Uterus (tissue), 4 donors: Measurements from ENCODE around the gene SLC12A1. TPM values are rescaled to one million over a fixed set of nuclear protein-coding genes. Genes with fewer than 3 reads are reported as not detected.

Experiments
- DNase-seq, 2 donors: peaks; one replicate each; pipeline ENCODE4 v3.0.0-alpha.2; 2019 to 2020
- H3K27ac ChIP-seq, 2 donors: fragments of 200-600 bp; sonication (generic); 1 replicate in 1 of 2; 2 replicates in 1 of 2; pipeline ENCODE4 v1.5.1; 2016 to 2018
- H3K27me3 ChIP-seq, 2 donors: fragments of 200-600 bp; sonication (generic); one replicate each; pipeline ENCODE4 v1.5.1; 2018 to 2019; ENCODE audit warnings: control low read depth in 1 of 2
- H3K36me3 ChIP-seq, 2 donors: fragments of 200-600 bp; sonication (generic); one replicate each; pipeline ENCODE4 v1.5.1; 2019; ENCODE audit warnings: control low read depth in 1 of 2
- H3K4me1 ChIP-seq, 2 donors: fragments of 200-600 bp; sonication (generic); one replicate each; pipeline ENCODE4 v1.5.1; 2018 to 2019; ENCODE audit warnings: control low read depth in 1 of 2
- H3K4me3 ChIP-seq, 2 donors: fragments of 200-600 bp; sonication (generic); 1 replicate in 1 of 2; 2 replicates in 1 of 2; pipeline ENCODE4 v1.5.1; 2018 to 2019; ENCODE audit warnings: mild to moderate bottlenecking in 1 of 2
- H3K9me3 ChIP-seq, 2 donors: fragments of 200-600 bp; sonication (generic); one replicate each; pipeline ENCODE4 v1.5.1; 2019; ENCODE audit warnings: control low read depth in 1 of 2
- POLR2A ChIP-seq, 2 donors: fragments of 450-650 bp; IDR thresholded peaks; one replicate each; pipeline ENCODE4 v1.6.1; 2016; ENCODE audit warnings: antibody characterized with exemption in 2 of 2, mild to moderate bottlenecking in 1 of 2, moderate library complexity in 1 of 2
- intact Hi-C: fragments of 100-400 bp; cut with DNase I; formaldehyde crosslinking; loops from one replicate; pipeline ENCODE4 v1.15.1; 2023; ENCODE audit warnings: low total_unique reads
- total RNA-seq, 4 donors: library from RNA; depleted of rRNA in 3 of 4; stranded (reverse); fragments of >200 nt in 3 of 4; gene quantifications; one replicate each; pipeline versions ENCODE4 v1.1.0 to v1.2.4, GENCODE V29; 2014 to 2023
- TF ChIP-seq, protein P1 (sequence below), 4 experiments: fragments of 200-600 bp in 2 of 4; fragments of 450-650 bp in 2 of 4; sonication (generic) in 2 of 4; IDR thresholded peaks; one replicate each; pipeline ENCODE4 v1.5.1; 2016 to 2019; ENCODE audit warnings: antibody characterized with exemption in 4 of 4, mild to moderate bottlenecking in 2 of 4, moderate library complexity in 1 of 4
- donor health status: DM: yes; HTN: yes; CAD: no.

Gene SLC12A1
- total RNA-seq, 4 donors from 2014 or later: 0.41 TPM; not detected in 3

DNA sequence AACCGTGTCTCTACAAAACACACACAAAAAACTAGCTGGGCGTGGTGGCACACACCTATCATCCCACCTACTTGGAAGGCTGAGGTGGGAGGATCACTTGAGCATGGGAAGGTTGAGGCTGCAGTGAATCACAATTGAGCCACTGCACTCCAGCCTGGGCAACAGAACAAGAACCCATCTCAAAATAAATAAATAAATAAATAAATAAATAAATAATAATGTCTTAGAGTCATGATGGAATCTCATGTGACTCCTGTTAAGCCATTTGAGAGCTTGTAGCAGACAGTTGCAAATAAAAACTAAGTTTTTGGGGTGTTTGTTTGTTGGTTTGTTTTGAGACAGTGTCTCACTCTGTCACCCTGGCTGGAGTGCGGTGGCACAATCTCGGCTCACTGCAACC, 33.2 kb downstream of the SLC12A1 start:
- H3K4me3 ChIP-seq: no peak overlapping the region
- no peaks in the 10 kb centered on the region for H3K27me3 ChIP-seq
- no peaks in the 10 kb centered on the region for H3K9me3 ChIP-seq
- H3K36me3 ChIP-seq: no peaks in the 10 kb centered on the region
- intact Hi-C loops: no loop called here
- DNase-seq: no peak
- no peak overlapping the region for H3K27ac ChIP-seq
- no peak for TF ChIP-seq POLR2A (IDR thresholded peaks at IDR 0.05)
- TF ChIP-seq, protein P1, sequence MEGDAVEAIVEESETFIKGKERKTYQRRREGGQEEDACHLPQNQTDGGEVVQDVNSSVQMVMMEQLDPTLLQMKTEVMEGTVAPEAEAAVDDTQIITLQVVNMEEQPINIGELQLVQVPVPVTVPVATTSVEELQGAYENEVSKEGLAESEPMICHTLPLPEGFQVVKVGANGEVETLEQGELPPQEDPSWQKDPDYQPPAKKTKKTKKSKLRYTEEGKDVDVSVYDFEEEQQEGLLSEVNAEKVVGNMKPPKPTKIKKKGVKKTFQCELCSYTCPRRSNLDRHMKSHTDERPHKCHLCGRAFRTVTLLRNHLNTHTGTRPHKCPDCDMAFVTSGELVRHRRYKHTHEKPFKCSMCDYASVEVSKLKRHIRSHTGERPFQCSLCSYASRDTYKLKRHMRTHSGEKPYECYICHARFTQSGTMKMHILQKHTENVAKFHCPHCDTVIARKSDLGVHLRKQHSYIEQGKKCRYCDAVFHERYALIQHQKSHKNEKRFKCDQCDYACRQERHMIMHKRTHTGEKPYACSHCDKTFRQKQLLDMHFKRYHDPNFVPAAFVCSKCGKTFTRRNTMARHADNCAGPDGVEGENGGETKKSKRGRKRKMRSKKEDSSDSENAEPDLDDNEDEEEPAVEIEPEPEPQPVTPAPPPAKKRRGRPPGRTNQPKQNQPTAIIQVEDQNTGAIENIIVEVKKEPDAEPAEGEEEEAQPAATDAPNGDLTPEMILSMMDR (IDR thresholded peaks at IDR 0.05): no peak
- H3K4me1 ChIP-seq: no peaks in the 10 kb centered on the region

DNA sequence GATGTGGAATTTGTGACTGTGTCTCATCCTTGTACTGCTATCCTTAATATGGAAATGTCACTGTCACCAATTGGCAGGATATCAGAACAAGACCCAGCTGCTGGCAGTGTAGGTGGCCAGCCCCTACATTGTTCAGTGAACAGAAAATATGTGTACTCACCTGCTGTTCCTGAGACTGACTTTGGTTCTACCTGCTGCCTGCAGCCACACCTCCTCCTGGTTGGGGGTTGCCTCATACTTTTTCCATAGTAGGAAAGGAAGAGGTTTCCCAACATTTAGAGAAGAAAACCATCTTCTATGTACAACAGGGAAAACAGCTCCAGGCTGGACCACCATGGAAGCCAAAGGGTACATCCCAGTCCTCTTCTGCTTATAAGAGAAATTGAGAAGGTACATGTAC, 35.9 kb downstream of the SLC12A1 start:
- Histone ChIP-seq H3K4me1 (no peaks in the 10 kb centered on the region), H3K27me3 (no peaks in the 10 kb centered on the region), H3K9me3 (no peaks in the 10 kb centered on the region), H3K36me3 (no peaks in the 10 kb centered on the region), H3K4me3 (no peak overlapping the region), H3K27ac (no peak overlapping the region)
- no peak for DNase-seq
- TF ChIP-seq, protein P1 (IDR thresholded peaks at IDR 0.05): no peak
- no peak for TF ChIP-seq POLR2A (IDR thresholded peaks at IDR 0.05)
- intact Hi-C loops: no loop called here

DNA sequence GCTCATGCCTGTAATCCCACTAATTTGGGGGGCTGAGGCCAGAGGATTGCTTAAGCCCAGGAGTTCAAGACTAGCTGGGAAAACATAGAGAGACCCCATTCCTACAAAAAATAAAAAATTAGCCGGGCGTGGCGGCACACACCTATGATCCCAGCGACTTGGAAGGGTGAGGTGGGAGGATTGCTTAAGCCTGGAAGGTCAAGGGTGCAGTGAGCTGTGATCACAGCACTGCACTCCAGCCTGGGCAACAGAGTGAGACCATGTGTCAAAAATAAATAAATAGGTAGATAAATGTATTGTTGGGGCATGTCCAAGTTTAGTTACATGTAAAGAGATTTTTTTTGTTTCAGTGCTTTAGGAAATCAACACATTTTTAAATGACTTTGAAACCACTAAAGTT, 36.4 kb downstream of the SLC12A1 start:
- DNase-seq: no peak
- Histone ChIP-seq H3K4me1 (no peaks in the 10 kb centered on the region), H3K27me3 (no peaks in the 10 kb centered on the region), H3K4me3 (no peak overlapping the region), H3K9me3 (no peaks in the 10 kb centered on the region), H3K36me3 (no peaks in the 10 kb centered on the region), H3K27ac (no peak overlapping the region)
- intact Hi-C loops: no loop called here
- TF ChIP-seq POLR2A (IDR thresholded peaks at IDR 0.05): no peak
- TF ChIP-seq, protein P1 (IDR thresholded peaks at IDR 0.05): no peak

DNA sequence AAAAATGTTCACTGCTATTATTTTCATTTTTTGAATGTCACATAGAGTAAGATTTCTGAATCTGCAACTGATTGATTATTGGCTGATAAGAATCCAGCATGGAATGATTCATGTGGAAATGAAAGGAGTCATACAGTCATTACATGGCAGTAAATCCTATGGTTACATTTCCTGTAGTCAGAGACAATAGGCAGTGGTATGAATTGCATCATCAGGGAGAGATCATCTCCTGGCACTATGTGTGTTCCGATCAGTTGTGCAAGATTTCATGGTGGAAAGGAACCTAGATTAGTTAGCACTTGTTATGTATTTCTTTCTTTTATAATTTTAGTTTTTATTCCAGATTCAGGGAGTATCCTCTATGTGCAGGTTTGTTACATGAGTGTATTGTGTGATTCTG, 38.8 kb downstream of the SLC12A1 start:
- H3K9me3 ChIP-seq: no peaks in the 10 kb centered on the region
- intact Hi-C loops: no loop called here
- no peak for DNase-seq
- TF ChIP-seq, protein P1 (IDR thresholded peaks at IDR 0.05): no peak
- no peak for TF ChIP-seq POLR2A (IDR thresholded peaks at IDR 0.05)
- H3K36me3 ChIP-seq: no peaks in the 10 kb centered on the region
- H3K27ac ChIP-seq: no peak overlapping the region
- H3K27me3 ChIP-seq: no peaks in the 10 kb centered on the region
- no peaks in the 10 kb centered on the region for H3K4me1 ChIP-seq
- H3K4me3 ChIP-seq: no peak overlapping the region

DNA sequence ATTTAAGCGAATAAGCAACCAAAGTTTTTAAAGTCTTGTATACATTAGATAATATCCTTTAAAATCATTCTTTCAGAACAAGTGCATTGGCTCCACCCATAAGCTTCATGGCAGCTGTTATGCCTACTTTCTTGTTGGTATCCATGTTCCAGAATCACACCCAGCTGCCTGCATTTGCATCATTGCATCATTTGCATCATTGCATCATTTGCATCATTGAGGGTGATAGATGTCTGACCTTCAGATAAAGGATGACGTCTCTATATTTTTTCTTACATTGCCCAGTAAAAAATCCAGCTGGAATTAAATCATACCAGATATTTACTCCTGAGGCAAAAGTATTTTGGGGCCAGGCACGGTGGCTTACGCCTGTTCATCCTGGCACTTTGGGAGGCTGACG, 42.3 kb downstream of the SLC12A1 start:
- no peak overlapping the region for H3K27ac ChIP-seq
- no peaks in the 10 kb centered on the region for H3K9me3 ChIP-seq
- intact Hi-C loops: no loop called here
- no peak for TF ChIP-seq POLR2A (IDR thresholded peaks at IDR 0.05)
- TF ChIP-seq, protein P1 (IDR thresholded peaks at IDR 0.05): no peak
- no peak for DNase-seq
- no peaks in the 10 kb centered on the region for H3K27me3 ChIP-seq
- H3K36me3 ChIP-seq: no peaks in the 10 kb centered on the region
- no peak overlapping the region for H3K4me3 ChIP-seq
- H3K4me1 ChIP-seq: no peaks in the 10 kb centered on the region
